ENCODE data around the gene MALRD1. TPM values are rescaled to one million over a fixed set of nuclear protein-coding genes. Genes with fewer than 3 reads are reported as not detected.
A peak's percentile ranks its signal among the peaks of the same experiment; 100 is the strongest.

The MALRD1 gene
- total RNA-seq, 4 donors from 2014 or later = 0.75 to 2.4 (median 0.82) TPM; not detected in 1

- in situ Hi-C loops (cut with MboI; ENCODE audit: low pct_ligation_motif_present in 1 of 4, low pct_unique_long_range_greater_than_20kb in 1 of 4, low sequenced_read_pairs in 3 of 4) (no loop called here), intact Hi-C loops (cut with DNase I; ENCODE audit: low total_unique reads) (no loop called here)
- WGBS, 2 donors (ENCODE audit: low coverage in 1 of 2) = 45% methylated on average over 1 of the region's 1 CpG; no CpG with 5 or more reads in 1 of the 2 donors
- TF ChIP-seq EP300 (IDR thresholded peaks at IDR 0.05; ENCODE audit: low read depth) = no peak
- no peak for TF ChIP-seq POLR2AphosphoS5 (IDR thresholded peaks at IDR 0.05)
- TF ChIP-seq CTCF (IDR thresholded peaks at IDR 0.05) = no peak
- no peak for TF ChIP-seq POLR2A (IDR thresholded peaks at IDR 0.05)
- no peaks in the 10 kb centered on the region for H3K27me3 ChIP-seq
- peaks cover 0 to 22% (median 6%) of the 10 kb centered on the region in 4 donors for H3K4me1 ChIP-seq
- no peaks in the 10 kb centered on the region for H3K36me3 ChIP-seq
- no peak overlapping the region for H3K4me3 ChIP-seq
- no peak overlapping the region for H3K27ac ChIP-seq
- no peak for DNase-seq
- H3K9me3 ChIP-seq = no peaks in the 10 kb centered on the region
These were observed 1.9 kb upstream of the MALRD1 start for GRCh38 chr10:19046679-19047078.

- H3K36me3 ChIP-seq = no peaks in the 10 kb centered on the region
- no peak for TF ChIP-seq CTCF (IDR thresholded peaks at IDR 0.05)
- no peak for TF ChIP-seq EP300 (IDR thresholded peaks at IDR 0.05; ENCODE audit: low read depth)
- TF ChIP-seq POLR2A (IDR thresholded peaks at IDR 0.05) = no peak
- TF ChIP-seq POLR2AphosphoS5 (IDR thresholded peaks at IDR 0.05) = no peak
- intact Hi-C loops (cut with DNase I; ENCODE audit: low total_unique reads) (no loop called here), in situ Hi-C loops (cut with MboI; ENCODE audit: low pct_ligation_motif_present in 1 of 4, low pct_unique_long_range_greater_than_20kb in 1 of 4, low sequenced_read_pairs in 3 of 4) (no loop called here)
- no peaks in the 10 kb centered on the region for H3K27me3 ChIP-seq
- H3K4me1 ChIP-seq = peaks cover 0 to 15% (median 6%) of the 10 kb centered on the region in 4 donors
- no peak overlapping the region for H3K4me3 ChIP-seq
- H3K27ac ChIP-seq = peak overlapping the region in 1 of 4 donors; percentile 48
- DNase-seq = no peak
- H3K9me3 ChIP-seq = no peaks in the 10 kb centered on the region
- 39% methylated on average over 3 of the region's 3 CpGs; no CpG with 5 or more reads in 1 of the 2 donors for WGBS, 2 donors (ENCODE audit: low coverage in 1 of 2)
These were observed 290 bp downstream of the MALRD1 start for GRCh38 chr10:19048891-19049290.

GRCh38 chr10:19049567-19049966 lies 966 bp downstream of the MALRD1 start:
- Histone ChIP-seq H3K27ac (no peak overlapping the region), H3K4me1 (peaks cover 0 to 13% (median 6%) of the 10 kb centered on the region in 4 donors), H3K36me3 (no peaks in the 10 kb centered on the region), H3K27me3 (no peaks in the 10 kb centered on the region), H3K4me3 (no peak overlapping the region), H3K9me3 (no peaks in the 10 kb centered on the region)
- intact Hi-C loops (cut with DNase I; ENCODE audit: low total_unique reads) (no loop called here), in situ Hi-C loops (cut with MboI; ENCODE audit: low pct_ligation_motif_present in 1 of 4, low pct_unique_long_range_greater_than_20kb in 1 of 4, low sequenced_read_pairs in 3 of 4) (no loop called here)
- 78 to 80% methylated on average over 1 to 2 of the region's 2 CpGs for WGBS, 2 donors (ENCODE audit: low coverage in 1 of 2)
- TF ChIP-seq EP300 (IDR thresholded peaks at IDR 0.05; ENCODE audit: low read depth) = no peak
- TF ChIP-seq CTCF (IDR thresholded peaks at IDR 0.05) = no peak
- no peak for TF ChIP-seq POLR2A (IDR thresholded peaks at IDR 0.05)
- no peak for TF ChIP-seq POLR2AphosphoS5 (IDR thresholded peaks at IDR 0.05)
- DNase-seq = no peak

GRCh38 chr10:19054289-19054835 lies 5.8 kb downstream of the MALRD1 start:
- H3K27ac ChIP-seq = no peak overlapping the region
- intact Hi-C loops (cut with DNase I; ENCODE audit: low total_unique reads) = no loop called here

More at GRCh38 chr10:19054289-19054835, 5.8 kb downstream of the MALRD1 start:
- no peak for TF ChIP-seq POLR2A (IDR thresholded peaks at IDR 0.05)
- TF ChIP-seq EP300 (IDR thresholded peaks at IDR 0.05; ENCODE audit: low read depth) = no peak
- TF ChIP-seq POLR2AphosphoS5 (IDR thresholded peaks at IDR 0.05) = no peak
- TF ChIP-seq CTCF (IDR thresholded peaks at IDR 0.05) = no peak
- DNase-seq = no peak
- Histone ChIP-seq H3K4me1 (peaks cover 0 to 7% (median under 1%) of the 10 kb centered on the region in 4 donors), H3K36me3 (no peaks in the 10 kb centered on the region), H3K4me3 (no peak overlapping the region), H3K27me3 (no peaks in the 10 kb centered on the region), H3K9me3 (no peaks in the 10 kb centered on the region)
- in situ Hi-C loops (cut with MboI; ENCODE audit: low pct_ligation_motif_present in 1 of 4, low pct_unique_long_range_greater_than_20kb in 1 of 4, low sequenced_read_pairs in 3 of 4) = no loop called here
- WGBS, 2 donors (ENCODE audit: low coverage in 1 of 2) = 39 to 53% methylated on average over 5 of the region's 5 CpGs
